D721Med (cell line): ENCODE results near the gene PTPRM.

Source experiments
- DNase-seq: peaks from one replicate; pipeline ENCODE4 v3.0.0; 2011; ENCODE audit warnings: low spot score; ENCODE audit not compliant: insufficient read length
- FAIRE-seq: peaks from 2 replicates; lab custom pipeline; 2011; peaks lifted over from hg19 to GRCh38; lab: Jason Lieb, UNC
- TF ChIP-seq, protein P1 (sequence below): IDR thresholded peaks from 2 replicates; pipeline ENCODE4 v1.5.1; 2012; ENCODE audit warnings: mild to moderate bottlenecking, control low read depth; ENCODE audit not compliant: insufficient read depth; ENCODE audit errors: missing control alignments

The PTPRM gene

DNA sequence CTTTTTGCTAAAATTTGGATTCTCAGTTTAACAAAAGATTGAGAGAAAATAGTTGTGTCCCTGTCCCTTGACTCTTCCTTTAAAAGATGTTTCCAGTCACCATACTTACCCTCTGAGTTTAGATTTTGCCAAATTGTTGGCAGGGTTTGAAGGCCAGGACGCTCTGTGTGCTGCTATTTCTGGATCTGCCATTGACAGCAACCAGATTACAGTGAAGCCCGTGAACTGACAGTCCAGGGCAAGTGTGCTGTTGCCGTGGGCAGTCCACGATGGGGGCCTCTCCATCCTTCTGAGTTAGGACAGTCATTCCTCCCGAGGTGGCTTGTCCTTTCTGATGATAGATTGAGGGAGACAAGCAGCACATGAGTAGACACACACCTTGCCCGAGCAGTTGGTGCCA is 89.9 kb downstream of the PTPRM start:
- TF ChIP-seq, protein P1, sequence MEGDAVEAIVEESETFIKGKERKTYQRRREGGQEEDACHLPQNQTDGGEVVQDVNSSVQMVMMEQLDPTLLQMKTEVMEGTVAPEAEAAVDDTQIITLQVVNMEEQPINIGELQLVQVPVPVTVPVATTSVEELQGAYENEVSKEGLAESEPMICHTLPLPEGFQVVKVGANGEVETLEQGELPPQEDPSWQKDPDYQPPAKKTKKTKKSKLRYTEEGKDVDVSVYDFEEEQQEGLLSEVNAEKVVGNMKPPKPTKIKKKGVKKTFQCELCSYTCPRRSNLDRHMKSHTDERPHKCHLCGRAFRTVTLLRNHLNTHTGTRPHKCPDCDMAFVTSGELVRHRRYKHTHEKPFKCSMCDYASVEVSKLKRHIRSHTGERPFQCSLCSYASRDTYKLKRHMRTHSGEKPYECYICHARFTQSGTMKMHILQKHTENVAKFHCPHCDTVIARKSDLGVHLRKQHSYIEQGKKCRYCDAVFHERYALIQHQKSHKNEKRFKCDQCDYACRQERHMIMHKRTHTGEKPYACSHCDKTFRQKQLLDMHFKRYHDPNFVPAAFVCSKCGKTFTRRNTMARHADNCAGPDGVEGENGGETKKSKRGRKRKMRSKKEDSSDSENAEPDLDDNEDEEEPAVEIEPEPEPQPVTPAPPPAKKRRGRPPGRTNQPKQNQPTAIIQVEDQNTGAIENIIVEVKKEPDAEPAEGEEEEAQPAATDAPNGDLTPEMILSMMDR, result no peak
- FAIRE-seq (no peak), DNase-seq (no peak)

DNA sequence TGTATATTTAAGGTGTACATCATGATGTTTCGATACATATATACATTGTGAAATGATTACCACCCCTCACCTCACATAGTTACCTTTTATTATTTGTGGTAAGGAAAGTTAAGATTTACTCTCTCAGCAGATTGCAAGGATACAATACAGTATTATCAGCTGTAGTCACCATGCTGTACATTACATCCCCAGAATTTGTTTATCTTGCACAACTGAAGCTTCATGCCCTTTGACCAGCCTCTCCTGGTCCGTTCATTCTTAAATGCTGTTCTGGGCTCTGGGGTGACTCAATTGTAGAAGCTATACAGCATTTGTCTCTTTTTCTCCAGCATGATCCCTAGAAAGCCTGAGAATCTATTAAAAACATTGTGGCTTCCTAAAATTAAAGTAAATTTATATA is 90.8 kb downstream of the PTPRM start:
- TF ChIP-seq, protein P1, result no peak
- FAIRE-seq (no peak), DNase-seq (no peak)

DNA sequence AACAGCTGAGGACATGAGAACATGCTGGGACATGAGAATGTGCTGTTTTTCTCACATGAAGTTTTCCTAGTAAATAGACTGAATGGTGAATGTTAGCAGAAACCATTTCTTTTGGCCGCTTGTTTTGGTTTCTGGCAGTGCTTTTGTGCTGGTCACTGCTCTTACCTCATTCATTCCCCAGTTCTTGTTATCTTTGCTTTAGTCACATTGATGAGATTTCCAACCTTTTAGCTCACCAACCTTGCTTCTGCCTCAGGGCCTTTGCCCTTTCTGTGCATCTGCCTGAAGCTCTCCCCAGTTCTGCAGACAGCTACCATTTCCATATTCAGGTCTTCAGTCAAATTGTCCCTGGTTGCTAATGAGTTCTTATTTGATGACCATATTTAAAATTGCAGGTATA is 91.6 kb downstream of the PTPRM start:
- DNase-seq (no peak), FAIRE-seq (peak; percentile 41)
- TF ChIP-seq, protein P1, result no peak

DNA sequence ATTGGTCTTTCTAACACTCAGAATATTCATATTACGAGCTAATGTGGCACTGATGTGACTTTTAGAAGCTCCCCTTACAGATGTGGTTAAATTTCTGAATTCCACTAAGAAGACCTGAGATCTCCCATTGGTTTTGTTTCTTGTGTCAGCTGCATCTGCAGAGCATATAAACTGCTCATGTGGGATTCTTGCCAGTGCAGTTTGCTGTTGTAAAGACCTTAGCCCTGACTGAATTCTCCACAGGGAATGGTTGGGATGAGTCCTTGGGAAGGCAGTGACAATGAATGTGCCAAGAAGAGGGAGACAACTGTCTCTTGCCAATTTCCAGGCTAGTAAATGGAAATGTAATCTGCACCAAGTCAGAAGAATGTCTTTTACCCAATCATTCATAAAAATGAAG is 94.1 kb downstream of the PTPRM start:
- TF ChIP-seq, protein P1, result no peak
- FAIRE-seq (no peak), DNase-seq (no peak)

DNA sequence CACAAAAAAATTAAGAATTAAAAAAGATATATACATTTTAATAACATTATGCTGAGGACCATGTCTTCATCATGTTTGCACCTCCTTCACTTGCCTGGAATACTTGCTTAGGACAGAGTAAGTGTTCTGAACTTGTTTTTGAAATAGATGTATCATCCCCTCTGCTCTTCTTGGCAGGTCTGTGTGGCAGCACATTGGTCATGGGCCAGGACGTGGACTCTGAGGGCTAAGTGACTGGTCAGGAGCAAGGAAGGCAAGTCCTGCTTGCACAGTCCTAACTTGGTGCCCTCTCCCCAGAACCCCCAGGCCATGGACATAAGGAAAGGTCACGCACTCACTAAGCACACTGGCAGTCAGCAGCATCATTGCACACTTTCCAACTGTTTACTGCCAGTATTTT is 95.8 kb downstream of the PTPRM start:
- TF ChIP-seq, protein P1, result no peak
- no peak for DNase-seq
- no peak for FAIRE-seq

DNA sequence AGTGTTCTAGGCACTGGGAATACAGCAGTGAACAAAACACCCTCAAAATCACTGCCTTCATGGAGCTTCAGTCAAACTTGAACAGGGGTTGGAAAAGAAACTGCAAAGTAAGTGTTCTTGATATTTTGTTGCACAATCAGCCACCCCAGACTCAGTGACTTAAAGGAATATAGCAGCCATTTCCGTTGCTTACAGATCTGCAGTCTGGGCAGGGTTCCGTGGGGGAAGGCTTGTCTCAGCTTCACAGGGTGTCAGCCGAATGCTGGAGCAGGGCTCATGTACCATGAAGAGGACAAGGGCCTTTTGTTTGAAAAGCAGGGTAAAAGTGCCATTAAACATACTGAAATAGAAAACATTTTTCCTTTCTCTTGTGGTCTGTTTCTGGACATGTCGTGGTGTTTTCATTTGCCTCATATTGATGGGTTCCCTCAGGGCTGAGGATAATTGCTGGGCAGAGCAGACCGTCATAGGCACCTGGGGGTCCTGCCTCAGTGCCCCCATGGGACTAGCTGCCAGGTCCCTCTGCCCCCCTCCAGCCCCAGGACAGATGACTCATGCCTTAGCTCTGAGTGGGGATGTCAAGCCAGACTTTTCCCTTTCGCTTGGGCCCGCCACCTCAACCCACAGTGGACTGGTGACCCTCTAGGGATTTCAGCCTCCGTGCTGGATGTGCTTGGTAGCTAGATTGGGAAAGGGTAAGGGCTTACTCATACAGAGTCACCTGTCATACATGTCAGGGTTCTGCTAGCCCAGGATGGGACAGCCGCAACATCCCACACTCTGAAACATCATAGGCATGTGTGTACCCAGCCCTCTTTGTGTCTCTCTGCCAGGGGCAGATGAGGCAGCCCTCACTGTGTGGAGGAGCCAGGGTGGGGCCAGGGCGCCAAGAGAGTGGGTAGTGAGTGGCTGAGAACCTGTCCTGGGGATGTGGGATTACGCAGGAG is 96.5 kb downstream of the PTPRM start:
- FAIRE-seq (no peak), DNase-seq (no peak)
- TF ChIP-seq, protein P1, result no peak

DNA sequence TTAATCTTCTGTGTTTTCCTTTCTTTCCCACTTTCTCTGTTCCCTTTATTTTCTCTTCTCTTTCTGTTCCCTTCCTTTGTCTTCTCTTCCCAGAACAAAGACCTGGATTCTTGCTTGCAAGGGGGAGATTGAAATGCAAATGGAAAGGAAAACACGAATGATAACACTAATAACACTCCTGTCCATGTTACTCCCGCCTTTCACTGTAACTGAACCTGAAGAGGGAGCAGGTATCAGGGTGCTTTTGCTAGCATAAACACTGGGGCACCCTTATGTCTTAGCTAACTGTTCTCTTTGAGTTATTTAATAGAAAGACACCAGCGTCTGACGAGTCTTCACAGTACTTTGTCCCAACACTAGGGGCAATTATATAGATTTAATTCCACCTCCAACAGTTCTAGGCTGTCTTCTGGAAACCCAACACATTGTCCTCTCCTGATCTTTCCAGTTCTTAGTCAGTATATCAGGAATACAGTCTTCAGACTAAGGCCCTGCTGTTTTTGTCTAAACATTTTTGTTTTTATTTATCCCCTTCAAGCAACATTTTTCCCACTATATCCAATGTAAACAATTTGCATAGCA is 99.2 kb downstream of the PTPRM start:
- no peak for DNase-seq
- FAIRE-seq, result no peak
- TF ChIP-seq, protein P1, result no peak
